MM.1S (cell line): ENCODE results near the gene PLCB1.

Experiments
- EZH2 ChIP-seq: fragments of 300-600 bp; sonication (generic); optimal IDR thresholded peaks from 2 replicates; pipeline ENCODE3; 2017; ENCODE audit warnings: low read depth, mild to moderate bottlenecking, antibody characterized with exemption, low read length, mixed read lengths
- EZH2phosphoT487 ChIP-seq: fragments of 300-600 bp; sonication (generic); IDR thresholded peaks from 2 replicates; pipeline ENCODE4 v1.6.1; 2018; ENCODE audit warnings: antibody characterized with exemption, low read length
- TF ChIP-seq, protein P1 (sequence below): fragments of 300-600 bp; sonication (generic); IDR thresholded peaks from 2 replicates; pipeline ENCODE4 v1.5.1; 2016; ENCODE audit warnings: antibody characterized with exemption, low read length, mixed read lengths

- TF ChIP-seq EZH2 (no peak), EZH2phosphoT487 (no peak)
- TF ChIP-seq, protein P1, sequence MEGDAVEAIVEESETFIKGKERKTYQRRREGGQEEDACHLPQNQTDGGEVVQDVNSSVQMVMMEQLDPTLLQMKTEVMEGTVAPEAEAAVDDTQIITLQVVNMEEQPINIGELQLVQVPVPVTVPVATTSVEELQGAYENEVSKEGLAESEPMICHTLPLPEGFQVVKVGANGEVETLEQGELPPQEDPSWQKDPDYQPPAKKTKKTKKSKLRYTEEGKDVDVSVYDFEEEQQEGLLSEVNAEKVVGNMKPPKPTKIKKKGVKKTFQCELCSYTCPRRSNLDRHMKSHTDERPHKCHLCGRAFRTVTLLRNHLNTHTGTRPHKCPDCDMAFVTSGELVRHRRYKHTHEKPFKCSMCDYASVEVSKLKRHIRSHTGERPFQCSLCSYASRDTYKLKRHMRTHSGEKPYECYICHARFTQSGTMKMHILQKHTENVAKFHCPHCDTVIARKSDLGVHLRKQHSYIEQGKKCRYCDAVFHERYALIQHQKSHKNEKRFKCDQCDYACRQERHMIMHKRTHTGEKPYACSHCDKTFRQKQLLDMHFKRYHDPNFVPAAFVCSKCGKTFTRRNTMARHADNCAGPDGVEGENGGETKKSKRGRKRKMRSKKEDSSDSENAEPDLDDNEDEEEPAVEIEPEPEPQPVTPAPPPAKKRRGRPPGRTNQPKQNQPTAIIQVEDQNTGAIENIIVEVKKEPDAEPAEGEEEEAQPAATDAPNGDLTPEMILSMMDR: no peak
Measured at GRCh38 chr20:8229090-8229489, 97.0 kb downstream of the PLCB1 start.
